GM21381 (cell line): ENCODE measurements around the gene CD84.
"Not testable (repeated sequence)": the region's sequence is repeated elsewhere in the genome, so short reads cannot be mapped to it uniquely, and the experiment has no call there.

Experiments used
- ATAC-seq: cut with Tn5 transposase; IDR thresholded peaks from one replicate; pipeline ENCODE4 v1.9.1; 2021; ENCODE audit warnings: mild to moderate bottlenecking, moderate library complexity; ENCODE audit not compliant: unreplicated experiment

CD84 gene

GRCh38 chr1:160519642-160520435 lies 59.5 kb downstream of the CD84 start:
- ATAC-seq = no peak

GRCh38 chr1:160517519-160517918 lies 61.8 kb downstream of the CD84 start:
- ATAC-seq = not testable (repeated sequence)

- ATAC-seq = not testable (repeated sequence)
These were observed 63.4 kb downstream of the CD84 start for GRCh38 chr1:160515908-160516307.

- ATAC-seq = no peak
These were observed 74.6 kb downstream of the CD84 start for GRCh38 chr1:160504651-160505050.

DNA sequence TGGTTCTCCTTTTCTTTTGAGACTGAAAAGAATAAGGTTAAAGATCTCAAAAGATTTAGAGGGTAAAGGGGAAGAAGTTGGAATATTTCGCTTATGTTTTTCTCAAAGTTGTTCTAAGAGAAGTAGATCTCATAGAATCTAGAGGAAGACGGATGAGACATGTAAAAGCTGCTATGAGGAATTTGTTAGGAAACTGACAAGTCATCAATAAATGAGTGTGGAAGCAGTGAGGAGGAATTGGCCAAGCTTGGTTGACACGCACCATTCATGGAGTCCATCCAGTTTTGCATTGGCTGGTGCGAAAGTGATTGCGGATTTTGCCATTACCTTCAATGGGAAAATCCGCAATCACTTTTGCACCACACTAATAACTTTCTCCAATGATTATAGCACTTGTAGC lies 76.2 kb downstream of the CD84 start:
- no peak for ATAC-seq

- no peak for ATAC-seq
These were observed 78.8 kb downstream of the CD84 start for GRCh38 chr1:160500321-160500990.

GRCh38 chr1:160499631-160500030 lies 79.7 kb downstream of the CD84 start:
- no peak for ATAC-seq

DNA sequence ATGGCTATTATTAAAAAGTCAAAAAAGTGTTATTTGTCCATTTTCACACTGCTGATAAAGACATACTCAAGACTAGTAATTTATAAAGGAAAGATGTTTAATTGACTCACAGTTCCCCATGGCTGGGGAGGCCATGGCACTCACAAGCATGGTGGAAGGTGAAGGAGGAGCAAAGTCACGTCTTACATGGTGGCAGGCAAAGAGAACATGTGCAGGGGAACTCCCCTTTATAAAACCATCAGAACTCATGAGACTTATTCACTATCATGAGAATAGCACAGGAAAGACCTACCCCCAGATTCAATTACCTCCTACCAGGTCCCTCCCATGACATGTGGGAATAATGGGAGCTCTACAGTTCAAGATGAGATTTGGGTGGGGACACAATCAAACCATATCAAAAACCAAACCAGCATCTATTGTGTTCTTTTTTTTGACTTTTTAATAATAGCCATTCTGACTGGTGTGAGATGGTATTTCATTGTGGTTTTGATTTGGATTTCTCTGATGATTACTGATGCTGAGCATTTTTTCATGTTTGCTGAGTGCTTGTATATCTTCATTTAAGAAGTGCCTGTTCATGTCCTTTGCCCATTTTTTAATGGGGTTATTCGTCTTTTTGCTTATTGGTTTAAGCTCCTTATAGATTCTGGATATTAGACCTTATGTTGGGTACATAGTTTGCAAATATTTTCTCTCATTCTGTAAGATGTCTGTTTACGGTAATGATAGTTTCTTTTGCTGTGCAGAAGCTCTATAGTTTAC lies 80.8 kb downstream of the CD84 start:
- ATAC-seq = not testable (repeated sequence)

DNA sequence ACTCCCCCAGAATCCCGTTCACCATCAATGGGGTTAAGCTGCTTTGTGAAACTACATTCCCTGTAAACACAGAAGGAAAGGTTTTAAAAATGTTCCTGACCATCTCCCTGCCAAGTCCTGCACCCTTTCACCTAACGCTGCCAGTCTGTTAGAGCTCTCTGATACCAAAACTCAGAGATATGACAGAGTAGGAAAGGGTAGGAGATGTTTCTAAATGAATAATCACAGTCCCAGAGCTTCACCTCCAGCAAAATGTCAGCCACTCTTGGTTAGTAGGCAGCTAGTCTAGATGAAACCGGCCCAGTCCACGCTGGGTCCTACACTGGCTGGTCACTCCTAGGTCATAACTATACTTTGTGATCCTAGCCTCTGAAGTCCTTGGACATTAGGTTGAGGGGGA lies 83.0 kb downstream of the CD84 start:
- no peak for ATAC-seq

DNA sequence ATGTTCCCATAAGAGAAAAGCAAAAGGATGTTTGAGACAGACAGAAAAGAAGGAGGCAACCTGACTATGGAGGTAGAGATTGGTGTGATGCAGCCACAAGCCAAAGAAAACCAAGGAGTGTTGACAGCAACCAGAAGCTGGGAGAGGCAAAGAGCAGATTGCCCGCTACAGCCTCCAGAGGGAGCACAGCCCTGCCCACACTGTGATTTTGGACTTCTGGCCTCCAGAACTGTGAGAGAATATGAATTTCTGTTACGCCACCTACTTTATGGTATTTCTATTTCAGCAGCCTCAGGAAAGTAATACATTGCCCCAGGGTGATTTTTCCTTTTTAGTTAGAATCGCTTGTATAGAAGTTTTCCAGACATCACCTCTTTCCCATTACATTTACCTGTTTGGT lies 84.7 kb downstream of the CD84 start:
- ATAC-seq = no peak

- no peak for ATAC-seq
These were observed 86.7 kb downstream of the CD84 start for GRCh38 chr1:160492617-160493016.

DNA sequence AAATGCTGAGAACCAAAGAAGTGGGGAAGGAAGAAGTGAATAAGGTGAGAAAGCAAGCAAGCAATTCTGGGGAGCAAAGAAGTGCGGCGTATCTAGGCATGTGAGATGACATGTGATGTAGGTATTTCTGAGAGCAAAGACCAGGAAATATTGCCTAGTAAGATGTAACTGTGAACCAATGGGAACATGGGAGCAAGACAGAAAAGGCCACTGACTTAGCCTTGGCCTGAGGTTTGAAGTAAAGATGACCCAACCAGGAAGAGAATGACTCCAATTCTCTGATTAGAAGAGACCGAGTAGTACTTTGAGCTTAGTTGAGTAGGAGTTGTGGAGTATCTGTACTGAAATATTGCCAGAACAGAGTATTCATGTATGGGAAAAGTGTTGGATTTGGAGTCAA lies 87.3 kb downstream of the CD84 start:
- no peak for ATAC-seq
